Neural cell (in vitro differentiated cells): Measurements from ENCODE around the gene CHADL. TPM values are rescaled to one million over a fixed set of nuclear protein-coding genes. Genes with fewer than 3 reads are reported as not detected.

Experiments
- H2AFZ ChIP-seq: fragments of 200-600, 300-800 bp; sonication (generic), shearing (Covaris generic); 2 replicates; pipeline ENCODE4 v1.6.0; 2014; ENCODE audit warnings: low read depth, mild to moderate bottlenecking, antibody characterized with exemption, low read length, moderate library complexity
- H3F3A ChIP-seq: fragments of 200-600 bp; shearing (Covaris generic); 2 replicates; pipeline ENCODE4 v1.6.1; 2016; ENCODE audit warnings: mild to moderate bottlenecking, moderate library complexity, mixed read lengths, antibody characterized with exemption, low read length; ENCODE audit not compliant: insufficient read depth, poor library complexity, severe bottlenecking
- H3K27ac ChIP-seq: fragments of 200-600, 300-800 bp; sonication (generic), shearing (Covaris generic); 2 replicates; pipeline ENCODE4 v1.5.1; 2014; ENCODE audit warnings: mild to moderate bottlenecking, low read length, moderate library complexity
- H3K27me3 ChIP-seq: fragments of 300-800, 200-600 bp; sonication (generic), shearing (Covaris generic); 2 replicates; pipeline ENCODE4 v1.6.0; 2014; ENCODE audit warnings: mild to moderate bottlenecking, low read depth, low read length, moderate library complexity; ENCODE audit not compliant: insufficient read depth
- H3K36me3 ChIP-seq: fragments of 300-800, 200-600 bp; sonication (generic), shearing (Covaris generic); 2 replicates; pipeline ENCODE4 v1.5.1; 2014; ENCODE audit warnings: mild to moderate bottlenecking, antibody characterized with exemption, low read length, moderate library complexity; ENCODE audit not compliant: insufficient read depth
- H3K4me2 ChIP-seq: fragments of 300-800, 200-600 bp; sonication (generic), shearing (Covaris generic); 2 replicates; pipeline ENCODE4 v1.6.0; 2014; ENCODE audit warnings: mild to moderate bottlenecking, low read length
- H3K4me3 ChIP-seq: fragments of 300-800, 200-600 bp; sonication (generic), shearing (Covaris generic); 2 replicates; pipeline ENCODE4 v1.5.1; 2014; ENCODE audit warnings: mild to moderate bottlenecking, low read length, moderate library complexity
- H3K79me2 ChIP-seq: fragments of 200-600 bp; shearing (Covaris generic); replicated peaks from 2 replicates; pipeline ENCODE4 v1.6.0; 2014; ENCODE audit warnings: mild to moderate bottlenecking, low read length, moderate library complexity; ENCODE audit not compliant: insufficient read depth
- H3K9ac ChIP-seq: fragments of 300-800, 200-600 bp; sonication (generic), shearing (Covaris generic); 2 replicates; pipeline ENCODE4 v1.6.1; 2016; ENCODE audit warnings: mild to moderate bottlenecking, low read length, mixed read lengths
- H3K9me2 ChIP-seq: fragments of 200-600 bp; shearing (Covaris generic); 2 replicates; pipeline ENCODE4 v1.6.1; 2016; ENCODE audit warnings: mild to moderate bottlenecking, low read length, mixed read lengths; ENCODE audit not compliant: insufficient read depth
- H3K9me3 ChIP-seq: fragments of 200-600, 300-800 bp; sonication (generic), shearing (Covaris generic); 2 replicates; pipeline ENCODE4 v1.6.1; 2016; ENCODE audit warnings: mild to moderate bottlenecking, mixed run types, low read length, moderate library complexity, mixed read lengths
- H4K20me1 ChIP-seq: fragments of 200-600 bp; shearing (Covaris generic); 2 replicates; pipeline ENCODE4 v1.6.1; 2016; ENCODE audit warnings: mild to moderate bottlenecking, mixed run types; ENCODE audit not compliant: insufficient read depth
- CTCF ChIP-seq: fragments of 450-650 bp; IDR thresholded peaks from 2 replicates; pipeline ENCODE4 v1.5.1; 2014; ENCODE audit warnings: antibody characterized with exemption, mild to moderate bottlenecking, moderate library complexity; ENCODE audit not compliant: poor library complexity, severe bottlenecking
- EP300 ChIP-seq: fragments of 450-650 bp; conservative IDR thresholded peaks from 2 replicates; pipeline ENCODE4 v1.6.1; 2014; ENCODE audit warnings: antibody characterized with exemption, mild to moderate bottlenecking, moderate library complexity; ENCODE audit not compliant: poor library complexity, severe bottlenecking
- EZH2 ChIP-seq: fragments of 200-600, 300-800 bp; shearing (Covaris generic), sonication (generic); IDR thresholded peaks from 2 replicates; pipeline ENCODE4 v1.6.1; 2014; ENCODE audit warnings: antibody characterized with exemption, low read length, borderline replicate concordance, mild to moderate bottlenecking; ENCODE audit not compliant: insufficient read depth, poor library complexity, severe bottlenecking
- MXI1 ChIP-seq: fragments of 450-650 bp; conservative IDR thresholded peaks from 2 replicates; pipeline ENCODE4 v1.6.1; 2014; ENCODE audit warnings: antibody characterized with exemption, mild to moderate bottlenecking; ENCODE audit not compliant: poor library complexity, severe bottlenecking
- POLR2AphosphoS5 ChIP-seq: IDR thresholded peaks from 2 replicates; pipeline ENCODE4 v1.6.1; 2012
- RAD21 ChIP-seq: fragments of 450-650 bp; conservative IDR thresholded peaks from 2 replicates; pipeline ENCODE4 v1.6.1; 2014; ENCODE audit warnings: antibody characterized with exemption, mild to moderate bottlenecking, moderate library complexity
- REST ChIP-seq: IDR thresholded peaks from 2 replicates; pipeline ENCODE4 v1.6.1; 2012; ENCODE audit warnings: borderline replicate concordance
- SMC3 ChIP-seq: fragments of 450-650 bp; conservative IDR thresholded peaks from 2 replicates; pipeline ENCODE4 v1.6.1; 2014; ENCODE audit warnings: antibody characterized with exemption, mild to moderate bottlenecking, moderate library complexity; ENCODE audit not compliant: poor library complexity
- TAF1 ChIP-seq: IDR thresholded peaks from 2 replicates; pipeline ENCODE4 v1.6.1; 2012; ENCODE audit warnings: low read depth
- polyA plus RNA-seq: library from polyadenylated mRNA; depleted of rRNA; stranded (reverse); fragments of >200 nt; gene quantifications from 2 replicates; pipeline ENCODE4 v1.2.3, GENCODE V29; 2014

CHADL gene
- polyA plus RNA-seq, 1 donor from 2014 or later: 0.22 TPM

- Histone ChIP-seq H2AFZ (no peak overlapping the region), H3K36me3 (no peaks in the 10 kb centered on the region), H3K27me3 (no peaks in the 10 kb centered on the region), H3K79me2 (no peaks in the 10 kb centered on the region), H4K20me1 (no peaks in the 10 kb centered on the region), H3K4me3 (no peak overlapping the region), H3F3A (no peaks in the 10 kb centered on the region), H3K4me2 (no peak overlapping the region), H3K9ac (no peak overlapping the region), H3K9me2 (no peaks in the 10 kb centered on the region), H3K27ac (no peak overlapping the region), H3K9me3 (no peaks in the 10 kb centered on the region)
- no peak for TF ChIP-seq MXI1
- TF ChIP-seq EZH2: no peak
- no peak for TF ChIP-seq REST
- TF ChIP-seq POLR2AphosphoS5: no peak
- no peak for TF ChIP-seq SMC3
- no peak for TF ChIP-seq RAD21
- no peak for TF ChIP-seq CTCF
- TF ChIP-seq TAF1: no peak
- no peak for TF ChIP-seq EP300
Observed at GRCh38 chr22:41223535-41223934, 17.2 kb downstream of the CHADL start.

- Histone ChIP-seq H3K27ac (no peak overlapping the region), H3K36me3 (no peaks in the 10 kb centered on the region)
Observed at GRCh38 chr22:41222846-41223507, 17.8 kb downstream of the CHADL start.

More at GRCh38 chr22:41222846-41223507, 17.8 kb downstream of the CHADL start:
- no peak overlapping the region for H3K4me3 ChIP-seq
- no peaks in the 10 kb centered on the region for H3K79me2 ChIP-seq
- H3K9me2 ChIP-seq: no peaks in the 10 kb centered on the region
- H3K9ac ChIP-seq: no peak overlapping the region
- no peak overlapping the region for H2AFZ ChIP-seq
- H3F3A ChIP-seq: no peaks in the 10 kb centered on the region
- no peak for TF ChIP-seq MXI1
- H3K9me3 ChIP-seq: no peaks in the 10 kb centered on the region
- H4K20me1 ChIP-seq: no peaks in the 10 kb centered on the region
- no peaks in the 10 kb centered on the region for H3K27me3 ChIP-seq
- H3K4me2 ChIP-seq: no peak overlapping the region
